GM21390 (cell line): ENCODE measurements around the gene JAK1.
"Not testable (repeated sequence)": the region's sequence is repeated elsewhere in the genome, so short reads cannot be mapped to it uniquely, and the experiment has no call there.

ENCODE experiments used
- ATAC-seq: cut with Tn5 transposase; IDR thresholded peaks from one replicate; pipeline ENCODE4 v1.9.1; 2021; ENCODE audit not compliant: unreplicated experiment

JAK1 gene

GRCh38 chr1:64844175-64844574 lies 122.2 kb downstream of the JAK1 start:
- ATAC-seq, result no peak

- ATAC-seq, result no peak
Measured at GRCh38 chr1:64843675-64844074, 122.7 kb downstream of the JAK1 start.

GRCh38 chr1:64842224-64842623 lies 124.1 kb downstream of the JAK1 start:
- ATAC-seq, result no peak

GRCh38 chr1:64841330-64842065 lies 124.9 kb downstream of the JAK1 start:
- no peak for ATAC-seq

GRCh38 chr1:64839732-64840405 lies 126.5 kb downstream of the JAK1 start:
- ATAC-seq, result no peak

- no peak for ATAC-seq
Measured at GRCh38 chr1:64839261-64839660, 127.1 kb downstream of the JAK1 start.

- no peak for ATAC-seq
Measured at GRCh38 chr1:64838486-64838885, 127.9 kb downstream of the JAK1 start.

- no peak for ATAC-seq
Measured at GRCh38 chr1:64836802-64837201, 129.5 kb downstream of the JAK1 start.

GRCh38 chr1:64834734-64835133 lies 131.6 kb downstream of the JAK1 start:
- no peak for ATAC-seq

GRCh38 chr1:64830030-64830651 lies 136.2 kb downstream of the JAK1 start:
- no peak for ATAC-seq

- ATAC-seq, result no peak
Measured at GRCh38 chr1:64829411-64830029, 136.8 kb downstream of the JAK1 start.

- ATAC-seq, result no peak
Measured at GRCh38 chr1:64828829-64829228, 137.5 kb downstream of the JAK1 start.

GRCh38 chr1:64826991-64827390 lies 139.4 kb downstream of the JAK1 start:
- peak; percentile 51 for ATAC-seq

GRCh38 chr1:64823691-64824476 lies 142.5 kb downstream of the JAK1 start:
- ATAC-seq, result peak; percentile 63

GRCh38 chr1:64822621-64823020 lies 143.7 kb downstream of the JAK1 start:
- no peak for ATAC-seq

GRCh38 chr1:64820572-64820971 lies 145.8 kb downstream of the JAK1 start:
- ATAC-seq, result not testable (repeated sequence)

GRCh38 chr1:64817364-64817763 lies 149.0 kb downstream of the JAK1 start:
- not testable (repeated sequence) for ATAC-seq

- ATAC-seq, result no peak
Measured at GRCh38 chr1:64814427-64814826, 151.9 kb downstream of the JAK1 start.

GRCh38 chr1:64811131-64811530 lies 155.2 kb downstream of the JAK1 start:
- ATAC-seq, result no peak

GRCh38 chr1:64810001-64810400 lies 156.3 kb downstream of the JAK1 start:
- no peak for ATAC-seq

- no peak for ATAC-seq
Measured at GRCh38 chr1:64809309-64809708, 157.0 kb downstream of the JAK1 start.
